ENCODE results near the gene PLA2G2E.
A peak's percentile ranks its signal among the peaks of the same experiment; 100 is the strongest.

The PLA2G2E gene

GRCh38 chr1:19921310-19921709 is 2.1 kb downstream of the PLA2G2E start:
- no peak for DNase-seq (ENCODE audit: low spot score)
- H3K27ac ChIP-seq, result no peak overlapping the region
- no peak overlapping the region for H3K4me3 ChIP-seq

GRCh38 chr1:19920132-19920710 is 3.2 kb downstream of the PLA2G2E start:
- Histone ChIP-seq H3K4me3 (no peak overlapping the region), H3K27ac (no peak overlapping the region)
- no peak for TF ChIP-seq CTCF (IDR thresholded peaks at IDR 0.05)
- DNase-seq (ENCODE audit: low spot score), result no peak

More at GRCh38 chr1:19921310-19921709, 2.1 kb downstream of the PLA2G2E start:
- TF ChIP-seq CTCF (IDR thresholded peaks at IDR 0.05), result no peak

GRCh38 chr1:19918057-19918456 is 5.4 kb downstream of the PLA2G2E start:
- TF ChIP-seq CTCF (IDR thresholded peaks at IDR 0.05), result peak; percentile 73
- H3K27ac ChIP-seq, result no peak overlapping the region
- DNase-seq (ENCODE audit: low spot score), result no peak
- H3K4me3 ChIP-seq, result no peak overlapping the region

- no peak for TF ChIP-seq CTCF (IDR thresholded peaks at IDR 0.05)
- DNase-seq (ENCODE audit: low spot score), result no peak
- Histone ChIP-seq H3K4me3 (no peak overlapping the region), H3K27ac (no peak overlapping the region)
Measured at GRCh38 chr1:19910650-19911049, 12.8 kb downstream of the PLA2G2E start.

- Histone ChIP-seq H3K27ac (no peak overlapping the region), H3K4me3 (no peak overlapping the region)
- DNase-seq (ENCODE audit: low spot score), result no peak
- TF ChIP-seq CTCF (IDR thresholded peaks at IDR 0.05), result no peak
Measured at GRCh38 chr1:19909971-19910370, 13.4 kb downstream of the PLA2G2E start.

- no peak for TF ChIP-seq CTCF (IDR thresholded peaks at IDR 0.05)
- no peak overlapping the region for H3K4me3 ChIP-seq
- H3K27ac ChIP-seq, result no peak overlapping the region
- no peak for DNase-seq (ENCODE audit: low spot score)
Measured at GRCh38 chr1:19909392-19909791, 14.0 kb downstream of the PLA2G2E start.

GRCh38 chr1:19907456-19907855 is 16.0 kb downstream of the PLA2G2E start:
- no peak overlapping the region for H3K27ac ChIP-seq
- TF ChIP-seq CTCF (IDR thresholded peaks at IDR 0.05), result no peak
- no peak overlapping the region for H3K4me3 ChIP-seq
- DNase-seq (ENCODE audit: low spot score), result no peak

Measured in coronary artery (tissue), 2 donors.